HepG2 (cell line): ENCODE data around the gene IL17A. TPM values are rescaled to one million over a fixed set of nuclear protein-coding genes. Genes with fewer than 3 reads are reported as not detected.

Experiments
- ATAC-seq: fragments of 200-7000 bp; cut with Tn5 transposase; 3 replicates; pipeline ENCODE4 v1.9.1; 2020; ENCODE audit warnings: mild to moderate bottlenecking, moderate library complexity
- BruUV-seq: library from RNA; stranded (reverse); fragments of 400-500 nt; replicated peaks from 2 replicates; lab custom pipeline; 2021; lab: Mats Ljungman, UMichigan
- CTCF ChIA-PET: fragments of 300-600 bp; formaldehyde crosslinking; extraction: SDS; loops from one replicate; lab custom pipeline; 2021; ENCODE audit warnings: low total read pairs, inconsistent platforms, low intra/inter-chr PET ratio; lab: Yijun Ruan, JAX
- POLR2A ChIA-PET: fragments of 350-600 bp; sonication (Branson Sonifier 250); formaldehyde crosslinking; loops from one replicate; lab custom pipeline; 2020; ENCODE audit warnings: antibody characterized with exemption, inconsistent platforms; lab: Yijun Ruan, JAX
- DNase-seq: peaks from one replicate; pipeline ENCODE4 v3.0.0-alpha.2; 2015; ENCODE audit warnings: low spot score
- FAIRE-seq: peaks from 3 replicates; lab custom pipeline; 2011; peaks lifted over from hg19 to GRCh38; lab: Jason Lieb, UNC
- H2AFZ ChIP-seq: one replicate; pipeline ENCODE4 v1.6.1; 2011; ENCODE audit warnings: low read length, inconsistent platforms
- H3K27ac ChIP-seq: fragments of 300-600 bp; 3 replicates; pipeline ENCODE4 v1.8.0; 2011; ENCODE audit warnings: mixed run types, mild to moderate bottlenecking, mixed read lengths, low read length, inconsistent platforms; ENCODE audit not compliant: insufficient read depth; ENCODE audit errors: extremely low read length
- H3K27me3 ChIP-seq, 2 experiments: fragments of 200-600 bp in 1 of 2; 2 replicates in 1 of 2; 3 replicates in 1 of 2; pipeline versions ENCODE4 v1.6.0 to v1.8.0; 2011; ENCODE audit warnings: low read length in 2 of 2, mild to moderate bottlenecking in 2 of 2, moderate library complexity in 2 of 2, inconsistent platforms in 1 of 2; ENCODE audit not compliant: insufficient read depth in 2 of 2, control insufficient read depth in 1 of 2
- H3K36me3 ChIP-seq, 2 experiments: fragments of 200-600 bp in 1 of 2; replicated peaks in 1 of 2; 2 replicates in 1 of 2; 3 replicates in 1 of 2; pipeline versions ENCODE4 v1.5.1 to v1.8.0; 2011; ENCODE audit warnings: low read length in 2 of 2, inconsistent platforms in 1 of 2; ENCODE audit not compliant: insufficient read depth in 2 of 2, control insufficient read depth in 1 of 2
- H3K4me1 ChIP-seq: 2 replicates; pipeline ENCODE4 v1.5.1; 2012; ENCODE audit warnings: low read length, inconsistent platforms; ENCODE audit not compliant: insufficient read depth
- H3K4me2 ChIP-seq: 2 replicates; pipeline ENCODE4 v1.6.0; 2011; ENCODE audit warnings: low read depth, low read length, inconsistent platforms
- H3K4me3 ChIP-seq, 3 experiments: fragments of 200-600 bp in 1 of 3; sonication (generic), shearing (Covaris generic) in 1 of 3; replicated peaks in 1 of 3; 2 replicates each; pipeline ENCODE4 v1.5.1; 2011 to 2016; ENCODE audit warnings: low read length in 3 of 3, inconsistent platforms in 2 of 3, low read depth in 2 of 3, mild to moderate bottlenecking in 2 of 3, control low read depth in 1 of 3, mixed read lengths in 1 of 3; ENCODE audit not compliant: insufficient read depth in 1 of 3
- H3K79me2 ChIP-seq: one replicate; pipeline ENCODE4 v1.6.1; 2011; ENCODE audit warnings: low read length, inconsistent platforms; ENCODE audit not compliant: insufficient read depth
- H3K9ac ChIP-seq: 2 replicates; pipeline ENCODE4 v1.6.0; 2011; ENCODE audit warnings: mild to moderate bottlenecking, low read depth, low read length, inconsistent platforms; ENCODE audit not compliant: insufficient read depth
- H3K9me3 ChIP-seq: 2 replicates; pipeline ENCODE4 v1.5.1; 2012; ENCODE audit warnings: mild to moderate bottlenecking, low read length
- H4K20me1 ChIP-seq: 2 replicates; pipeline ENCODE4 v1.6.0; 2011; ENCODE audit warnings: inconsistent platforms, mild to moderate bottlenecking, low read length, moderate library complexity; ENCODE audit not compliant: insufficient read depth
- CTCF ChIP-seq: sonication (generic); formaldehyde crosslinking; IDR thresholded peaks from 2 replicates; pipeline ENCODE4 v1.5.0; 2020; ENCODE audit warnings: mild to moderate bottlenecking, missing genetic modification reagents, moderate library complexity
- ESRRA ChIP-seq: sonication (generic); formaldehyde crosslinking; IDR thresholded peaks from 2 replicates; pipeline ENCODE4 v1.5.1; 2020; ENCODE audit warnings: mild to moderate bottlenecking, low read depth, missing genetic modification reagents
- ETS1 ChIP-seq: sonication (generic); formaldehyde crosslinking; IDR thresholded peaks from 2 replicates; pipeline ENCODE4 v1.4.0; 2020; ENCODE audit warnings: missing genetic modification reagents
- MAFF ChIP-seq: IDR thresholded peaks from 2 replicates; pipeline ENCODE4 v1.6.1; 2011; ENCODE audit warnings: low read depth, low read length, improper control_type of control experiment
- MAFK ChIP-seq, 2 experiments: IDR thresholded peaks in 1 of 2; conservative IDR thresholded peaks in 1 of 2; 2 replicates each; pipeline ENCODE4 v1.6.1; 2011; ENCODE audit warnings: improper control_type of control experiment in 2 of 2, low read length in 2 of 2
- SAFB2 ChIP-seq: sonication (generic); formaldehyde crosslinking; IDR thresholded peaks from 2 replicates; pipeline ENCODE4 v1.5.1; 2020; ENCODE audit warnings: missing genetic modification reagents, low read depth, mild to moderate bottlenecking, borderline replicate concordance
- TBX3 ChIP-seq: fragments of 450-650 bp; IDR thresholded peaks from 2 replicates; pipeline ENCODE4 v1.6.1; 2017; ENCODE audit warnings: antibody characterized with exemption, mild to moderate bottlenecking, inconsistent platforms, borderline replicate concordance
- TP53 ChIP-seq: sonication (generic); formaldehyde crosslinking; conservative IDR thresholded peaks from 2 replicates; pipeline ENCODE4 v1.4.0; 2020; ENCODE audit warnings: missing genetic modification reagents
- ZBTB25 ChIP-seq: IDR thresholded peaks from 2 replicates; pipeline ENCODE4 v1.6.1; 2018; ENCODE audit warnings: missing genetic modification reagents
- ZNF414 ChIP-seq: sonication (generic); formaldehyde crosslinking; IDR thresholded peaks from 2 replicates; pipeline ENCODE4 v1.5.0; 2020; ENCODE audit warnings: missing genetic modification reagents
- ZNF556 ChIP-seq: sonication (generic); formaldehyde crosslinking; IDR thresholded peaks from 2 replicates; pipeline ENCODE4 v1.4.0; 2020; ENCODE audit warnings: mild to moderate bottlenecking, missing genetic modification reagents, borderline replicate concordance
- ZNF644 ChIP-seq: IDR thresholded peaks from 2 replicates; pipeline ENCODE4 v1.6.1; 2016; ENCODE audit warnings: low read depth
- WGBS: methylation state at CpG from one replicate; pipeline ENCODE4 v1.1.6; 2017; ENCODE audit warnings: low lambda C conversion rate; 5-methylcytosine and 5-hydroxymethylcytosine counted together
- in situ Hi-C: cut with HindIII; loops from 2 replicates; pipeline ENCODE4 v1.10.0; 2017; ENCODE audit warnings: low pct_unique_long_range_greater_than_20kb; ENCODE audit not compliant: extremely low pct_ligation_motif_present
- intact Hi-C: fragments of 100-400 bp; cut with micrococcal nuclease; formaldehyde crosslinking; loops from one replicate; pipeline ENCODE4 v1.10.0; 2022; ENCODE audit not compliant: unreplicated experiment
- polyA plus RNA-seq, 8 experiments: library from polyadenylated mRNA; depleted of rRNA in 3 of 8; stranded (reverse) in 7 of 8; unstranded in 1 of 8; fragments of >200 nt; fragmentation: Illumina TruSeq in 4 of 8; extraction: Trizol in 4 of 8; gene quantifications; 2 replicates each; pipeline versions ENCODE4 v1.2.1 to v1.2.3, GENCODE V29; 2011 to 2016; ENCODE audit warnings: low read depth in 4 of 8, missing spikeins in 1 of 8, mixed read lengths in 1 of 8; ENCODE audit not compliant: insufficient read depth in 1 of 8
- total RNA-seq, 5 experiments: library from RNA; depleted of rRNA; stranded (reverse); fragments of >200 nt; fragmentation: Illumina TruSeq; extraction: Trizol; gene quantifications; 2 replicates each; pipeline ENCODE4 v1.2.3, GENCODE V29; 2016; ENCODE audit warnings: low read depth in 1 of 5

Gene IL17A
- total and polyA plus RNA-seq, 2 of the 13 experiments (the other 11 are each of a cell fraction or from before 2014, with no cell fraction given): not detected

- H3K27me3 ChIP-seq: peaks cover 3% of the 10 kb centered on the region in 2 experiments; a peak in 2 of 5 replicates
- no peaks in the 10 kb centered on the region for H3K79me2 ChIP-seq
- H2AFZ ChIP-seq: no peak overlapping the region
- no peak for FAIRE-seq
- no peaks in the 10 kb centered on the region for H4K20me1 ChIP-seq
- POLR2A ChIA-PET: no interaction called here
- H3K4me3 ChIP-seq: no peak overlapping the region
- no peaks in the 10 kb centered on the region for H3K36me3 ChIP-seq
- H3K9ac ChIP-seq: no peak overlapping the region
- TF ChIP-seq MAFF (peak; percentile 57), MAFK (conservative IDR thresholded peaks at IDR 0.05 in 1 of 2, IDR thresholded peaks at IDR 0.05 in 1 of 2; ENCODE audit: low read length in 2 of 2) (peak; percentile 69 to 86), CTCF (CRISPR knock-in tag) (no peak), ZNF644 (no peak)
- no peak overlapping the region for H3K4me2 ChIP-seq
- no peaks in the 10 kb centered on the region for H3K9me3 ChIP-seq
- CTCF ChIA-PET: no interaction called here
- WGBS: 39% methylated on average over 3 of the region's 3 CpGs
- in situ Hi-C loops (loop anchor here (25.0 kb wide), 1 partner anchor 488 kb away; the partner anchor contains the start of gene TMEM14A), intact Hi-C loops (no loop called here)
- no peak for ATAC-seq
- no TSS peak for BruUV-seq
- DNase-seq: no peak
- H3K4me1 ChIP-seq: 0 out of 2 replicates have a peak, but pooled peaks cover 7% of the 10 kb centered on the region
- no peak overlapping the region for H3K27ac ChIP-seq
These were observed 12.1 kb upstream of the IL17A start for GRCh38 chr6:52174118-52174517.

GRCh38 chr6:52176550-52176949, 9.6 kb upstream of the IL17A start:
- CTCF ChIA-PET: no interaction called here
- ATAC-seq (no peak), DNase-seq (no peak), FAIRE-seq (no peak)
- Histone ChIP-seq H3K4me3 (no peak overlapping the region), H3K27ac (no peak overlapping the region), H4K20me1 (no peaks in the 10 kb centered on the region), H3K9me3 (no peaks in the 10 kb centered on the region), H2AFZ (no peak overlapping the region), H3K79me2 (no peaks in the 10 kb centered on the region), H3K9ac (no peak overlapping the region), H3K27me3 (0 out of 5 replicates have a peak, but pooled peaks cover 0 to 3% of the 10 kb centered on the region in 2 experiments), H3K36me3 (no peaks in the 10 kb centered on the region), H3K4me2 (no peak overlapping the region), H3K4me1 (no peaks in the 10 kb centered on the region)
- WGBS: 3% methylated on average over 1 of the region's 1 CpG
- no TSS peak for BruUV-seq
- POLR2A ChIA-PET: no interaction called here
- in situ Hi-C loops (no loop called here), intact Hi-C loops (no loop called here)
- TF ChIP-seq ETS1 (CRISPR knock-in tag) (no peak), TP53 (CRISPR knock-in tag) (no peak), TBX3 (no peak), ESRRA (CRISPR knock-in tag) (no peak), SAFB2 (CRISPR knock-in tag) (no peak), ZNF414 (no peak), ZNF556 (CRISPR knock-in tag) (no peak), ZBTB25 (CRISPR knock-in tag) (no peak)
